Measurements from ENCODE around the gene MAML2. TPM values are rescaled to one million over a fixed set of nuclear protein-coding genes. Genes with fewer than 3 reads are reported as not detected.

MAML2 gene
- total RNA-seq, 1 donor from 2014 or later = 18.7 TPM

- H3K4me1 Mint-ChIP-seq = peaks cover 38% of the 10 kb centered on the region
Observed at GRCh38 chr11:96132437-96132836, 210.6 kb downstream of the MAML2 start.

DNA sequence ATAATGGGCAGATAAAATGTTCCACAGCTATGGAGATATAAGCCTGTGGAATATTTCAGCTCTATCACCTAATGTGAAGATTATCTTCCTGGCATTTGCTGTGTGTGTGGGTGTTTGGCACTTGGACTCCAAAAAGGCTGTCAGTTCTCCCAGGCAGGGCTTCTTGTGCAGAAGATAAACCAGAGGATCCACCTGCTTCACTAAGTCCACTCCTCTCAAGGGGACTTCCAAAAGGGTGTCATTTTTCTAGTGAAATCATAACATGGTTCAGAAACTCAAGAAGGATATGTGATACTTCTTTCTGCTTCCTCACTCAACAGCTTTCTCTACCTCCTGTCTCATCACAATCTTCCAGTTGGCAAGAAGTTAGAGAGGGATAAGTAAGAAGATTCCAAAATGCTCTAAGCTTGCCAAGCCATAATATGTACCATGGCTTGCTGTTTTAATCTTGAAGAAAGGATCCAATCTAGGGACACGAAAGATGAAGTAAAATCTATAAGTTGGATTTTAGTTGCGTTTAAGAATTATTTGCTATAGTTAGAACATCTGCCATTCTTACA is 212.9 kb downstream of the MAML2 start:
- H3K27ac Mint-ChIP-seq (ENCODE audit: unreplicated experiment) = no peak overlapping the region
- TF ChIP-seq CTCF (conservative IDR thresholded peaks at IDR 0.05) = no peak
- no peak for DNase-seq (ENCODE audit: low read depth, low spot score)
- no peaks in the 10 kb centered on the region for H3K27me3 Mint-ChIP-seq (ENCODE audit: low read depth)
- peaks cover 9% of the 10 kb centered on the region for H3K36me3 Mint-ChIP-seq (ENCODE audit: low read depth)
- H3K4me1 Mint-ChIP-seq = peaks cover 41% of the 10 kb centered on the region
- no peak overlapping the region for H3K4me3 Mint-ChIP-seq
- H3K9me3 Mint-ChIP-seq = peaks cover 7% of the 10 kb centered on the region

More at GRCh38 chr11:96132437-96132836, 210.6 kb downstream of the MAML2 start:
- TF ChIP-seq CTCF (conservative IDR thresholded peaks at IDR 0.05) = no peak
- Mint-ChIP-seq H3K27me3 (ENCODE audit: low read depth) (no peaks in the 10 kb centered on the region), H3K9me3 (peaks cover 7% of the 10 kb centered on the region), H3K36me3 (ENCODE audit: low read depth) (peaks cover 9% of the 10 kb centered on the region), H3K27ac (ENCODE audit: unreplicated experiment) (no peak overlapping the region), H3K4me3 (no peak overlapping the region)
- no peak for DNase-seq (ENCODE audit: low read depth, low spot score)

- peaks cover 9% of the 10 kb centered on the region for H3K36me3 Mint-ChIP-seq (ENCODE audit: low read depth)
- H3K9me3 Mint-ChIP-seq = peaks cover 7% of the 10 kb centered on the region
- H3K27me3 Mint-ChIP-seq (ENCODE audit: low read depth) = no peaks in the 10 kb centered on the region
- H3K4me1 Mint-ChIP-seq = peaks cover 57% of the 10 kb centered on the region
- H3K27ac Mint-ChIP-seq (ENCODE audit: unreplicated experiment) = no peak overlapping the region
- DNase-seq (ENCODE audit: low read depth, low spot score) = no peak
- H3K4me3 Mint-ChIP-seq = no peak overlapping the region
- TF ChIP-seq CTCF (conservative IDR thresholded peaks at IDR 0.05) = no peak
Observed at GRCh38 chr11:96127596-96127959, 215.4 kb downstream of the MAML2 start.

DNA sequence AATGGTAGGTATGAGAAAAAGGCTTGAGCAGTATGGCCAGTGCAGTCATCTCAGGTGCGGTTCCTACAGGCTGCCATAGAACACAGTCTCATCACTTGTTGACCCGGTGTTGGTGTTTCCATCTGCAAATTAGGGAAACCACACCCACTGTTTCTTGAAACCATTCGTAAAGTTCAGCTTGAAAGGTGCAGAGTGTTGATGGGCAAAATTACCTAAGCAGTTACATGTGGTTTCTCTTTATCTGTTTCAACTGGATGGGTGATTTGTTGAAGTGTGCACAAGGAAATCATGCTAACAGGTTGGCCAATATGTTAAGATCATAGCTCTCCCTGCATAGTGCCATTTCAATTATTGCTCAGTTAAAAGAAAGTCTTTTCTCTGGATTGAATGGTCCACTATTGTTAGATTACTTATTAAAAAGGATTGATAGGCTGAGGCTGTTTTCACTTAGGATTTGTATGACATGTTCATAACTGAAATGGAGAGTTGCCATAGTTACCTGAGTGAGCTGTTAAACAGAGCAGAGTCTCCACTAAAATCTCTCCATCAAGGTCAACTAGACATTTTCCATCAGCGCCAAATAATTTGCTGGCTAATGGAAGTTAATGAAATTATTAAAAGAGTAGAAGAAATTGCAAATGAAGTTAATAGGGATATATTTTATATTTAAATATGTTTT is 215.9 kb downstream of the MAML2 start:
- no peak overlapping the region for H3K27ac Mint-ChIP-seq (ENCODE audit: unreplicated experiment)
- no peak for DNase-seq (ENCODE audit: low read depth, low spot score)
- no peak for TF ChIP-seq CTCF (conservative IDR thresholded peaks at IDR 0.05)
- peaks cover 9% of the 10 kb centered on the region for H3K36me3 Mint-ChIP-seq (ENCODE audit: low read depth)
- no peak overlapping the region for H3K4me3 Mint-ChIP-seq
- peaks cover 62% of the 10 kb centered on the region for H3K4me1 Mint-ChIP-seq
- no peaks in the 10 kb centered on the region for H3K27me3 Mint-ChIP-seq (ENCODE audit: low read depth)
- H3K9me3 Mint-ChIP-seq = peaks cover 7% of the 10 kb centered on the region

DNA sequence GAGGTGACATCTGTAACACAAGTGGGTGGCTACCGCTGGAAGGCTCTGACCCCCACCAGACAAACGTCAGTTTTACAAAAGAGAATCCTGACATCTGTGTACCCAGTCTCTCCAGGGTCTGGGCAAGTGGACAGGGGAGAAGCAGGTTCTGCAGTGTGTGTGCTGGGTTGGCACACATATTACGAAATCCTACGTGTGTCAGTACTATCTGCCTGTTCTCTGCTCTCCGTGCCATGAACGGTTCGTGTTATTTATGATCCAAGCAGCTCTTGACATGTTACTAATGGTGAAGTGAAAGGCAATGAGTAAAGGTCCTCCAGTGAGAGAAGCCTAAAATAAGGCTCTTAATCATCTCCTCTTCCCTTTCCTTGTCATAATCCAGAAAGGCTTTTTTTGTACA is 217.6 kb downstream of the MAML2 start:
- no peaks in the 10 kb centered on the region for H3K27me3 Mint-ChIP-seq (ENCODE audit: low read depth)
- H3K36me3 Mint-ChIP-seq (ENCODE audit: low read depth) = peaks cover 9% of the 10 kb centered on the region
- H3K9me3 Mint-ChIP-seq = peaks cover 7% of the 10 kb centered on the region

More for the DNA sequence above, 217.6 kb downstream of the MAML2 start:
- Mint-ChIP-seq H3K4me3 (peak overlapping the region; percentile 44), H3K4me1 (peaks cover 63% of the 10 kb centered on the region), H3K27ac (ENCODE audit: unreplicated experiment) (no peak overlapping the region)
- TF ChIP-seq CTCF (conservative IDR thresholded peaks at IDR 0.05) = no peak
- no peak for DNase-seq (ENCODE audit: low read depth, low spot score)
